ENCODE results near the gene LRRC3C.

LRRC3C gene

GRCh38 chr17:39928858-39929645, 1.5 kb downstream of the LRRC3C start (continued):
- TF ChIP-seq ATF2 (tag by site-specific recombination; IDR thresholded peaks at IDR 0.05; ENCODE audit: low read depth): peak; percentile 47; the same call in 1 of the 2 replicates
- no peak for TF ChIP-seq ZNF529 (tag by site-specific recombination; IDR thresholded peaks at IDR 0.05; ENCODE audit: insufficient replicate concordance)
- TF ChIP-seq ZNF658 (tag by site-specific recombination; IDR thresholded peaks at IDR 0.05): no peak
- TF ChIP-seq ZNF157 (tag by site-specific recombination; IDR thresholded peaks at IDR 0.05): no peak
- peak; percentile 82; the same call in 1 of the 2 replicates for TF ChIP-seq ZNF600 (tag by site-specific recombination; IDR thresholded peaks at IDR 0.05)
- peak; percentile 26; the same call in 1 of the 2 replicates for TF ChIP-seq PRDM1 (tag by site-specific recombination; IDR thresholded peaks at IDR 0.05)
- 0 out of 2 replicates have a peak, but pooled peaks have one; percentile 41 for TF ChIP-seq ZNF558 (tag by site-specific recombination; IDR thresholded peaks at IDR 0.05)
- no peak for TF ChIP-seq ELK4 (IDR thresholded peaks at IDR 0.05; ENCODE audit: borderline replicate concordance, low read depth, low read length)
- TF ChIP-seq ZBTB10 (tag by site-specific recombination; IDR thresholded peaks at IDR 0.05): no peak
- peak; percentile 97 for TF ChIP-seq SP7 (tag by site-specific recombination; IDR thresholded peaks at IDR 0.05)
- no peak for TF ChIP-seq KLF9 (tag by site-specific recombination; IDR thresholded peaks at IDR 0.05; ENCODE audit: low read depth)
- TF ChIP-seq ZFHX2 (tag by site-specific recombination; conservative IDR thresholded peaks at IDR 0.05): no peak
- TF ChIP-seq ZNF677 (tag by site-specific recombination; IDR thresholded peaks at IDR 0.05): no peak
- peak; percentile 88 for TF ChIP-seq ZNF366 (tag by site-specific recombination; conservative IDR thresholded peaks at IDR 0.05)
- TF ChIP-seq, protein P1, sequence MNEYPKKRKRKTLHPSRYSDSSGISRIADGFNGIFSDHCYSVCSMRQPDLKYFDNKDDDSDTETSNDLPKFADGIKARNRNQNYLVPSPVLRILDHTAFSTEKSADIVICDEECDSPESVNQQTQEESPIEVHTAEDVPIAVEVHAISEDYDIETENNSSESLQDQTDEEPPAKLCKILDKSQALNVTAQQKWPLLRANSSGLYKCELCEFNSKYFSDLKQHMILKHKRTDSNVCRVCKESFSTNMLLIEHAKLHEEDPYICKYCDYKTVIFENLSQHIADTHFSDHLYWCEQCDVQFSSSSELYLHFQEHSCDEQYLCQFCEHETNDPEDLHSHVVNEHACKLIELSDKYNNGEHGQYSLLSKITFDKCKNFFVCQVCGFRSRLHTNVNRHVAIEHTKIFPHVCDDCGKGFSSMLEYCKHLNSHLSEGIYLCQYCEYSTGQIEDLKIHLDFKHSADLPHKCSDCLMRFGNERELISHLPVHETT (tag by site-specific recombination; IDR thresholded peaks at IDR 0.05): peak; percentile 68; the same call in 1 of the 2 replicates
- TF ChIP-seq ZNF530 (tag by site-specific recombination; IDR thresholded peaks at IDR 0.05; ENCODE audit: low read depth): no peak
- TF ChIP-seq, protein P2, sequence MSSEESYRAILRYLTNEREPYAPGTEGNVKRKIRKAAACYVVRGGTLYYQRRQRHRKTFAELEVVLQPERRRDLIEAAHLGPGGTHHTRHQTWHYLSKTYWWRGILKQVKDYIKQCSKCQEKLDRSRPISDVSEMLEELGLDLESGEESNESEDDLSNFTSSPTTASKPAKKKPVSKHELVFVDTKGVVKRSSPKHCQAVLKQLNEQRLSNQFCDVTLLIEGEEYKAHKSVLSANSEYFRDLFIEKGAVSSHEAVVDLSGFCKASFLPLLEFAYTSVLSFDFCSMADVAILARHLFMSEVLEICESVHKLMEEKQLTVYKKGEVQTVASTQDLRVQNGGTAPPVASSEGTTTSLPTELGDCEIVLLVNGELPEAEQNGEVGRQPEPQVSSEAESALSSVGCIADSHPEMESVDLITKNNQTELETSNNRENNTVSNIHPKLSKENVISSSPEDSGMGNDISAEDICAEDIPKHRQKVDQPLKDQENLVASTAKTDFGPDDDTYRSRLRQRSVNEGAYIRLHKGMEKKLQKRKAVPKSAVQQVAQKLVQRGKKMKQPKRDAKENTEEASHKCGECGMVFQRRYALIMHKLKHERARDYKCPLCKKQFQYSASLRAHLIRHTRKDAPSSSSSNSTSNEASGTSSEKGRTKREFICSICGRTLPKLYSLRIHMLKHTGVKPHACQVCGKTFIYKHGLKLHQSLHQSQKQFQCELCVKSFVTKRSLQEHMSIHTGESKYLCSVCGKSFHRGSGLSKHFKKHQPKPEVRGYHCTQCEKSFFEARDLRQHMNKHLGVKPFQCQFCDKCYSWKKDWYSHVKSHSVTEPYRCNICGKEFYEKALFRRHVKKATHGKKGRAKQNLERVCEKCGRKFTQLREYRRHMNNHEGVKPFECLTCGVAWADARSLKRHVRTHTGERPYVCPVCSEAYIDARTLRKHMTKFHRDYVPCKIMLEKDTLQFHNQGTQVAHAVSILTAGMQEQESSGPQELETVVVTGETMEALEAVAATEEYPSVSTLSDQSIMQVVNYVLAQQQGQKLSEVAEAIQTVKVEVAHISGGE (tag by site-specific recombination; conservative IDR thresholded peaks at IDR 0.05; ENCODE audit: low read depth): no peak
- TF ChIP-seq ZNF747 (tag by site-specific recombination; IDR thresholded peaks at IDR 0.05): no peak
- no peak for TF ChIP-seq SP3 (tag by site-specific recombination; IDR thresholded peaks at IDR 0.05)
- no peak for TF ChIP-seq TCF7L2 (IDR thresholded peaks at IDR 0.05; ENCODE audit: borderline replicate concordance, low read depth, low read length)
- TF ChIP-seq ZNF341 (tag by site-specific recombination; IDR thresholded peaks at IDR 0.05; ENCODE audit: low read depth): no peak
- peak; percentile 78 for TF ChIP-seq BCL6B (tag by site-specific recombination; IDR thresholded peaks at IDR 0.05)
- TF ChIP-seq ZBTB26 (tag by site-specific recombination; optimal IDR thresholded peaks at IDR 0.05): no peak
- TF ChIP-seq ZNF146 (tag by site-specific recombination; IDR thresholded peaks at IDR 0.05): no peak
- 0 out of 2 replicates have a peak, but pooled peaks have one; percentile 36 for TF ChIP-seq ZBTB48 (tag by site-specific recombination; IDR thresholded peaks at IDR 0.05)
- no peak for TF ChIP-seq KLF16 (tag by site-specific recombination; IDR thresholded peaks at IDR 0.05)
- TF ChIP-seq OVOL3 (tag by site-specific recombination; IDR thresholded peaks at IDR 0.05): no peak
